Measurements from ENCODE around the gene VAMP5. TPM values are rescaled to one million over a fixed set of nuclear protein-coding genes. Genes with fewer than 3 reads are reported as not detected.

Gene VAMP5
- total RNA-seq, 1 donor from 2014 or later: not detected

DNA sequence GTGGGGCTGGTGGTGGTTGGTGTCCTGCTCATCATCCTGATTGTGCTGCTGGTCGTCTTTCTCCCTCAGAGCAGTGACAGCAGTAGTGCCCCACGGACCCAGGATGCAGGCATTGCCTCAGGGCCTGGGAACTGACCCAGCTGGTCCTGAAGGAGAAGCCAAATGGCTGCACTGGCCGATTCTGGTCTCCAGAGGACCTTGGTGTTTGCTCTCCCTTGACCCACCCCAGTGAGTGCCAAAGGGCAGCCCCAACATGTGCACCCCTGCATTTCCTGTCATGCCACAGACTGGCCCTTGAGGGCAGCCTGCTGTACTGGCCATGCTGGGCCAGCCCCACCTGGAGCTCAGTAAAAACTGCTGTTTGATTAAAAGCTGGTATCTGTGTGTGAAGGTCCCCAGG lies 8.8 kb downstream of the VAMP5 start:
- no peak overlapping the region for H3K4me3 Mint-ChIP-seq (ENCODE audit: unreplicated experiment)

GRCh38 chr2:85594715-85595300 lies 10.6 kb downstream of the VAMP5 start:
- H3K36me3 Mint-ChIP-seq (ENCODE audit: unreplicated experiment): peaks cover 8% of the 10 kb centered on the region
- peaks cover 55% of the 10 kb centered on the region for H3K4me1 Mint-ChIP-seq (ENCODE audit: unreplicated experiment)
- peak overlapping the region; percentile 99 for H3K27ac Mint-ChIP-seq (ENCODE audit: unreplicated experiment)
- H3K27me3 Mint-ChIP-seq (ENCODE audit: unreplicated experiment): no peaks in the 10 kb centered on the region
- H3K4me3 Mint-ChIP-seq (ENCODE audit: unreplicated experiment): peak overlapping the region; percentile 99
- TF ChIP-seq, protein P1, sequence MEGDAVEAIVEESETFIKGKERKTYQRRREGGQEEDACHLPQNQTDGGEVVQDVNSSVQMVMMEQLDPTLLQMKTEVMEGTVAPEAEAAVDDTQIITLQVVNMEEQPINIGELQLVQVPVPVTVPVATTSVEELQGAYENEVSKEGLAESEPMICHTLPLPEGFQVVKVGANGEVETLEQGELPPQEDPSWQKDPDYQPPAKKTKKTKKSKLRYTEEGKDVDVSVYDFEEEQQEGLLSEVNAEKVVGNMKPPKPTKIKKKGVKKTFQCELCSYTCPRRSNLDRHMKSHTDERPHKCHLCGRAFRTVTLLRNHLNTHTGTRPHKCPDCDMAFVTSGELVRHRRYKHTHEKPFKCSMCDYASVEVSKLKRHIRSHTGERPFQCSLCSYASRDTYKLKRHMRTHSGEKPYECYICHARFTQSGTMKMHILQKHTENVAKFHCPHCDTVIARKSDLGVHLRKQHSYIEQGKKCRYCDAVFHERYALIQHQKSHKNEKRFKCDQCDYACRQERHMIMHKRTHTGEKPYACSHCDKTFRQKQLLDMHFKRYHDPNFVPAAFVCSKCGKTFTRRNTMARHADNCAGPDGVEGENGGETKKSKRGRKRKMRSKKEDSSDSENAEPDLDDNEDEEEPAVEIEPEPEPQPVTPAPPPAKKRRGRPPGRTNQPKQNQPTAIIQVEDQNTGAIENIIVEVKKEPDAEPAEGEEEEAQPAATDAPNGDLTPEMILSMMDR (IDR thresholded peaks at IDR 0.05): no peak
- no peaks in the 10 kb centered on the region for H3K9me3 Mint-ChIP-seq (ENCODE audit: unreplicated experiment)
- DNase-seq (ENCODE audit: extremely low spot score, unreplicated experiment): no peak

More for the DNA sequence above, 8.8 kb downstream of the VAMP5 start:
- no peak for DNase-seq (ENCODE audit: extremely low spot score, unreplicated experiment)
- no peak overlapping the region for H3K27ac Mint-ChIP-seq (ENCODE audit: unreplicated experiment)
- no peaks in the 10 kb centered on the region for H3K27me3 Mint-ChIP-seq (ENCODE audit: unreplicated experiment)
- TF ChIP-seq, protein P1 (IDR thresholded peaks at IDR 0.05): no peak
- peaks cover 2% of the 10 kb centered on the region for H3K36me3 Mint-ChIP-seq (ENCODE audit: unreplicated experiment)
- peaks cover 69% of the 10 kb centered on the region for H3K4me1 Mint-ChIP-seq (ENCODE audit: unreplicated experiment)
- H3K9me3 Mint-ChIP-seq (ENCODE audit: unreplicated experiment): no peaks in the 10 kb centered on the region

GRCh38 chr2:85595301-85596025 lies 11.2 kb downstream of the VAMP5 start, which contains the start of gene RNF181:
Gene RNF181, plus strand, starts transcription at chr2:85595745. Its CDS starts 19 bp downstream, at chr2:85595764.
- TF ChIP-seq, protein P1 (IDR thresholded peaks at IDR 0.05): no peak
- peaks cover 48% of the 10 kb centered on the region for H3K4me1 Mint-ChIP-seq (ENCODE audit: unreplicated experiment)
- no peaks in the 10 kb centered on the region for H3K9me3 Mint-ChIP-seq (ENCODE audit: unreplicated experiment)
- no peaks in the 10 kb centered on the region for H3K27me3 Mint-ChIP-seq (ENCODE audit: unreplicated experiment)
- H3K27ac Mint-ChIP-seq (ENCODE audit: unreplicated experiment): peak within 1 kb of the TSS; percentile 99
- H3K36me3 Mint-ChIP-seq (ENCODE audit: unreplicated experiment): peaks cover 8% of the 10 kb centered on the region
- peak within 1 kb of the TSS; percentile 99 for H3K4me3 Mint-ChIP-seq (ENCODE audit: unreplicated experiment)
- DNase-seq (ENCODE audit: extremely low spot score, unreplicated experiment): peak; percentile 96

DNA sequence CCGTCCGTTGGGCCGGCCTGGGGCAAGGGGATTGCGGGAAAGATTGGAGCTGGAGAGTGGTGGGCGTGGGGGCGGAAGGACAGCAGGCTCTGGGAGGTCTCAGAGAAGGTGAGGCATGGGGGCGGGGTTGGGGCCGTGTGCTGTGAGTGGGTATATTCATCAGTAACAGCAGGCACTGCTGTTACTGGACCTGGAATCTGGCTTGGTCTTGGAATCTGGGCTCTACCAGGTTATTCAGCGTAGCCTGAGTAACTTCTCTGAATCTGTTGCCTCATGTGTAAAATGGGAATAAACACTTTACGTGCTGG lies 11.7 kb downstream of the VAMP5 start:
- Mint-ChIP-seq H3K27me3 (ENCODE audit: unreplicated experiment) (no peaks in the 10 kb centered on the region), H3K4me1 (ENCODE audit: unreplicated experiment) (peaks cover 43% of the 10 kb centered on the region), H3K27ac (ENCODE audit: unreplicated experiment) (peak overlapping the region; percentile 99), H3K36me3 (ENCODE audit: unreplicated experiment) (peaks cover 8% of the 10 kb centered on the region), H3K9me3 (ENCODE audit: unreplicated experiment) (no peaks in the 10 kb centered on the region), H3K4me3 (ENCODE audit: unreplicated experiment) (peak overlapping the region; percentile 99)
- TF ChIP-seq, protein P1 (IDR thresholded peaks at IDR 0.05): no peak
- no peak for DNase-seq (ENCODE audit: extremely low spot score, unreplicated experiment)

GRCh38 chr2:85596486-85597143 lies 12.4 kb downstream of the VAMP5 start:
- H3K27me3 Mint-ChIP-seq (ENCODE audit: unreplicated experiment): no peaks in the 10 kb centered on the region
- no peaks in the 10 kb centered on the region for H3K9me3 Mint-ChIP-seq (ENCODE audit: unreplicated experiment)
- H3K36me3 Mint-ChIP-seq (ENCODE audit: unreplicated experiment): peaks cover 8% of the 10 kb centered on the region
- DNase-seq (ENCODE audit: extremely low spot score, unreplicated experiment): no peak
- peak overlapping the region; percentile 99 for H3K4me3 Mint-ChIP-seq (ENCODE audit: unreplicated experiment)
- TF ChIP-seq, protein P1 (IDR thresholded peaks at IDR 0.05): no peak
- H3K27ac Mint-ChIP-seq (ENCODE audit: unreplicated experiment): peak overlapping the region; percentile 99
- peaks cover 43% of the 10 kb centered on the region for H3K4me1 Mint-ChIP-seq (ENCODE audit: unreplicated experiment)
